ENCODE measurements around the gene FADS1.

FADS1 gene

DNA sequence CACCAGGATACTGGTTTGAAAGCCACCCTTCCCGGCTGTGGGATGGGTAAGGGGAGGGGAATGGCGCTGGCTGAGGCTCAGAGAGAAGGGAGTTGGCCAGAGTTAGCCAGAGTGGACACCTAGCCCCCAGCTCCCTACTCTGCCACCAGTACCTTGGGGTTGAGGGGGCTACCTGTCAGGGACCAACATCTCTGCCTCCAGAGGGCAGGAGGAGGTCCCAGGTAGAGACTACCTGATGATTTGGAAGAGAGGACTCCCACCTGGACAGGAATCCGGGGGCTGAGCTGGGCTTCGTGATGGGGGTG is 60.7 kb downstream of the FADS1 start:
- no peak for FAIRE-seq

DNA sequence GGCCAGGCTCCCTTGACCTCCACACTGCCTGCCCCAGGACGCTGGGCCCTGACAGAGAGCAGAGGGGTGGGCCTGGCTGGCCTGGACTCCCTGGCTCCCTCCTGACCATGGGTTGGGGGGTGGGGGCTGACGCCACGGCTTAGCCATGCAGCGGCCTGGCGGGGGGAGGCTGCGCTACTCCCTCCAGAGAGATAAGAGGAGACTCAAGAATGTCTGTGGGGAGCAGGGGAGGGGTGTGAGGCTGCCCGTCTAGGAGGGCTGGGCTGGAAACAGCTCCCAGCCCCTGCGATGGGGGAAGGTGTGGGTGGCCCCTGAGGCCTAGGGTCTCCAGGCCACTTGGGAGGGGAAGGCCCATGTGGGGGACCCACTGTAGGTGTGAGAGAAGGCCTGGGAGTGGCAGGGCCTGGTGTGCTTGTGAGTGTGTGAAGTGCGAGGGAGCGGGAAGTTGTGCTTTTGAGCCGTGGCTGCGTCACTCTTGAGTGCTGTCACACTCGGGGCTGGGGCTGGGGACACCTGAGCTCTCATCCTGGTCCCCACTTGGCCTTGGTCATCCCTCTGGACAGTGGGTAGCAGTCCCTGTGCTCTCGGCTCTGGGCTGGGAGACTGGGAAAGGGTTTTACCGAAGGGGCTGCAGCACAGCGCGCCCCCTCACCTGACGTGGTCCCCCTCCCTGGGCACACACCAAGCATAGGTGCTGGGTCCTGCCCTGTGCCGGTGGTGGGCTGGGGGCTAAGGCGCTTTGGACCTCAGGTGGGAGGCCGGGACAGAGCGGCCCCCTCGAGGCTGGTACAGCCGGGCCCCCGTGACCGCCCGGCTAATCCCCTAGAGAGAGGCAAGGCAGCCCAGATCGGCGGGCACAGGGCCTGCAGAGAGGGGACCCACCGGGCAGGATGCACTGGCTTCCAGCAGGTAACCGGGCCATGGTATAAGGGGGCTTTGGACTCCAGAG is 62.0 kb downstream of the FADS1 start:
- no peak for FAIRE-seq

DNA sequence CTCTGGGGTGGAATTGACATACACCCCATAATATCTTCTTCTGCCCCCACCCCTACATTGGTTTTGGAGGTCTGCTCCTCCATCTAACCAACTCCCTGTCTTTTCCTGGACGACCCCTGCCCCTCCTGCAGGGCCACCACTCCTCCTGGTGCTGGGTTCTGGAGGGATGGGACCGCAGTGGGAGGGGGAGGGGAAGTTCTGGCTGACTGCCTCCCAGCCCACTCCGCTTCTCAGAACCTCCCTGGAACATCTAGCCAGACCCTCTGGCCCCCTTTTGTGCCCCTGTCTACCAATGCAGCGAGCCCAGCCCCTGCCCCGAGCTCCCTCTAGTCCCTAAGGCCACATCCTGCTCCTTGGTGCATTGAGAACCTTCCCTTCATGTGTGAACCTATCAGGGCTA is 63.1 kb downstream of the FADS1 start:
- no peak for FAIRE-seq

DNA sequence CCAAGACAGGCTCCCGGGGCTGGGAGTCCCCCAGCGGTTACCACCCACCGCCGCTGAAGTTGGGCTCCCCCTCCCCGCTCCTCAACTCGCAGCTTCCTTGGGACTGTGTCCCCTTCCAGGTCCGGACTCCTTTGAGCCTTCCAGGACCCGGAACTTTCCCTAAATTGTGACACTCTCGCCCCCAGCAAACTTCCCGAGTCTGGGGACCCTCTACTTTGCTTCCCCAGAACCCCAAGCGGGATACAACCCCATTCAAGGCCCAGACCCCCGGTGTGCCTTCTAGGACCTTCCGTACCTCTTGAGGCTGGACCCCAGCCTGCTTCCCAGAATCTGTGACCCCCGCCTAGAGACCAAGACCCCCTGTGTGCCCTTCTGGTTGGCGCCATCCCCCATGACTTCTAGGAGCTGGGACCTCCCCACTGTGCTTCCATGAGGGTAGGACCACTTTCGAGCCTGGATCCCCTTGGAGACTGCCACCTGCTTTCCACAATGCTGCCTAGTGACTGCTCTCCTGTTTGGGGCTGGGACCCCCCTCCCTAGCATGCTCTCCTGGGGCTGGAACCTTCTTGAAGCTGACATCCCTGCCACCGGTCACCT is 63.8 kb downstream of the FADS1 start:
- FAIRE-seq, result no peak

DNA sequence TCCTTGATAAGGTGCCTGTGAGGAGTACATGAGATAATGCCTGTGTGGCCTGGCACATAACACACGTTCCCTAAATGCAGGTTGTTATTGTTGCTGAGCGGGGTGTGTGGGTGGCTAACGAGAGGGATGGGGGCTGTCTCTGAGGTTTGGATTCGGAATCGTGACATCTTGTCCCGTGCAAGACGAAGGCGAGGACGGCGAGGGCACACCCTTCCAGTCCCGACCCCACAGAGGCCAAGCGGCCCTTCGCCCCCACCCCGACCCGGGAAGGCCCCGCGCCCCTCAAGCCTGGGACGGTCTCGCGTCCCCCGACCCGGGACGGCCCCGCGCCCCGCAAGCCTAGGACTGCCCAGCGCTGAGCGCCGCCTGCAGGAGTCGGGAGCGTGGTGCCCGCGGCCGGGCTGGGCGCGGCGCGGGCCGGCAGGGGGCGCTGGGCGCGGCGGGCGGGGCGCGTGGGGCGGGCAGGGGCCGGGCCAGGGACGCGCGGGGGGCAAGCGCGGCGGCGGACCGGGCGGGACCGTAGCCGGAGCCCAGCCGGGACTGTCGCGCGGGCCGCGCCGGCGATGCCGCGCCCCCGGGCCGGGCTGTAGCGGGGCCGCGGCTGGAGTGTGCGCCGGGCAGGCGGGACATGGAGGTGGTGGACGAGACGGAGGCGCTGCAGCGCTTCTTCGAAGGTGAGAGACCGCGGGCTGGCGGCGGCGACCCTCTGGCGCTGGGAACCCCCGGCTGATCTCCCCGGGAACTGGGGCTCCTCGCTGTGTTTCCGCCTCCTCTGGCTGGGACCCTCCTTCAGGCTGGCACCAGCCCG is 64.5 kb downstream of the FADS1 start, which contains the start of gene MYRF:
MYRF (plus strand) TSS at position 520 of the 808 bp plus-strand sequence; CDS start at position 629, 109 bp downstream.
- FAIRE-seq, result no peak

DNA sequence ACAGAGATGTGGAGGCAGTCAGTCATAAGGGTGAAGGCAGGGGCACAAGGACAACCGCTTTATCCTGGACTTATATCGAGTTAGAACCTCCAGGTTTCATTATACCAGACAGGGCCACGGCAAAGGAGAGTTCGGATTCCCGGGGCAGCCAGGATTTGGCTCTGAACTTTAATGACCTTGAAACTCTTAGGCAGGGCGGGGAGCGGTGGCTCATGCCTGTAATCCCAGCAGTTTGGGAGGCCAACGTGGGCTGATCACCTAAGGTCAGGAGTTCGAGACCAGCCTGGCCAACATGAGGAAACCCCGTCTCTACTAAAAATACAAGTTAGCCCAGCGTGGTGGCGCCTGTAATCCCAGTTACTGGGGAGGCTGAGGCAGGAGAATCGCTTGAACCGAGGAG is 65.4 kb downstream of the FADS1 start:
- FAIRE-seq, result no peak

DNA sequence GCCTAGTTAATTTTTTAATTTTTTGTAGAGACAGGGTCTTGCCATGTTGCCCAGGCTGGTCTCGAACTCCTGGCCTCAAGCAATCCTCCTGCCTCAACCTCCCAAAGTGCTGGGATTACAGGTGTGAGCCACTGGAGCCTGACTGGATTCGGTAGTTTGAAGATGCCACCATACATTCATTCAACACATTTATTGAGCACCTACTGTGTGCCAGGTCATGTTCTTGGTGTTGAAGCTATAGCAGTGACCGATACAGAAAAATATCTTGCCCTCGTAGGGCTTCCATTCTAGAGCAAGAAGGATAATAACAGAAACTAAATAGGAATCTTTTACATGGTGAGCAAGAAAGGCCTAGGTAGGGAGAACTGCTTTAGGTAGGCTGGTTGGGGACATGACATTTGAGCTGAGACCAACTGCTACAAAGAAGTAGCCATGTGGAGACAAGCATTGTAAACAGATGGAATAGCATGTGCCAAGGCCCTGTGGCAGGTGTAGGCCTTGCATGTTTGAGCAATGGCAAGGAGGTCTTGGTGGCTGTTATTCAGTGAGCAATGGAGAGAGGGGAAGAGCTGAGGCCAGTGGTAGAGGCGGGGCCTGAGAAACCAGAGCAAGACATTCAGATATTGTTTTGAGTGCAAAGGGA is 66.1 kb downstream of the FADS1 start:
- no peak for FAIRE-seq
